OCI-M2 (cell line): ENCODE measurements around the gene KCNAB2.

Experiments
- DNase-seq: peaks from one replicate; lab custom pipeline; 2025; ENCODE audit not compliant: unreplicated experiment; lab: John Stamatoyannopoulos, UW

KCNAB2 gene

GRCh38 chr1:6125366-6125765 lies 79.7 kb downstream of the KCNAB2 start:
- no peak for DNase-seq

GRCh38 chr1:6126028-6126427 lies 80.3 kb downstream of the KCNAB2 start:
- no peak for DNase-seq

GRCh38 chr1:6126521-6127067 lies 80.9 kb downstream of the KCNAB2 start:
- no peak for DNase-seq

- DNase-seq, result no peak
These were observed 82.0 kb downstream of the KCNAB2 start for GRCh38 chr1:6127587-6128163.

GRCh38 chr1:6128276-6129081 lies 82.8 kb downstream of the KCNAB2 start:
- DNase-seq, result no peak

- no peak for DNase-seq
These were observed 83.6 kb downstream of the KCNAB2 start for GRCh38 chr1:6129313-6129712.

GRCh38 chr1:6130036-6130435 lies 84.3 kb downstream of the KCNAB2 start:
- no peak for DNase-seq

- DNase-seq, result no peak
These were observed 84.9 kb downstream of the KCNAB2 start for GRCh38 chr1:6130596-6130995.

GRCh38 chr1:6131561-6131960 lies 85.9 kb downstream of the KCNAB2 start:
- no peak for DNase-seq

GRCh38 chr1:6133146-6133895 lies 87.6 kb downstream of the KCNAB2 start:
- no peak for DNase-seq

GRCh38 chr1:6134206-6134605 lies 88.5 kb downstream of the KCNAB2 start:
- no peak for DNase-seq

GRCh38 chr1:6134741-6135510 lies 89.2 kb downstream of the KCNAB2 start:
- DNase-seq, result no peak

- DNase-seq, result no peak
These were observed 91.0 kb downstream of the KCNAB2 start for GRCh38 chr1:6136516-6137220.

- DNase-seq, result no peak
These were observed 92.1 kb downstream of the KCNAB2 start for GRCh38 chr1:6137758-6138157.

GRCh38 chr1:6140413-6140812 lies 94.7 kb downstream of the KCNAB2 start:
- DNase-seq, result no peak

GRCh38 chr1:6141592-6141991 lies 95.9 kb downstream of the KCNAB2 start:
- no peak for DNase-seq

- DNase-seq, result no peak
These were observed 96.4 kb downstream of the KCNAB2 start for GRCh38 chr1:6142036-6142621.

- DNase-seq, result no peak
These were observed 97.0 kb downstream of the KCNAB2 start for GRCh38 chr1:6142734-6143133.

GRCh38 chr1:6143395-6143794 lies 97.7 kb downstream of the KCNAB2 start:
- DNase-seq, result no peak

- no peak for DNase-seq
These were observed 98.5 kb downstream of the KCNAB2 start for GRCh38 chr1:6144175-6144574.
